Measurements from ENCODE around the gene ONECUT1.
"Not testable (repeated sequence)": the region's sequence is repeated elsewhere in the genome, so short reads cannot be mapped to it uniquely, and the experiment has no call there.

The ONECUT1 gene

DNA sequence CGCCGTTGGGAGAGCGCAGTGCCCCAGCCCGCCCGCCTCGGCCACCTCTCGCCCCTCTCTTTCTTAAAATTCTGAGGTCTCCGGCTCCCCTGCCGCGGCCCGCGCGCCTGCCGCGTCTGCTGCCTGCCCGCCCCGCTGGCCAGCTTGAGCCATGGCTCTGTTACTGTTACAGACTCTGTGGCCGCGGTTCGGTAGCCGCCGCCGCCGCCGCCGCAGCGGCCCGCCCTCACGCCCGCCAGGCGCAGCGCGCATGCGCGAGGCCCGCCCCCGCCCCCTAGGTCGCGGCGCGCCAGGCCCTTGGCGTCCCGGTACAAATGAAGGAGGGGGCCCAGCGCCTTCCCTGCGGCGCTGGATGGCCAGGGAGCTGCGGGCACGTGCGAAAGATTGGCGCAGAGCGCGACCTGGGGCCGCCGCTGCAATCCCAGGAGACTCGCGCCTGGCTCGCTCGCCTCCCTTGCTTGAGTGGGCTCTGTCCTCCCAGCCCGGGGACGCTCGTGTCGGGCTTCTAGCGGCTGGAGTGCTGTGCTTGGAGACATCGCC, at the start of gene ONECUT1:
ONECUT1 (minus strand) TSS at position 168 of the 540 bp plus-strand sequence. CDS start 452 bp downstream, outside the sequence.
- DNase-seq (ENCODE audit: low spot score) = peak; percentile 85

DNA sequence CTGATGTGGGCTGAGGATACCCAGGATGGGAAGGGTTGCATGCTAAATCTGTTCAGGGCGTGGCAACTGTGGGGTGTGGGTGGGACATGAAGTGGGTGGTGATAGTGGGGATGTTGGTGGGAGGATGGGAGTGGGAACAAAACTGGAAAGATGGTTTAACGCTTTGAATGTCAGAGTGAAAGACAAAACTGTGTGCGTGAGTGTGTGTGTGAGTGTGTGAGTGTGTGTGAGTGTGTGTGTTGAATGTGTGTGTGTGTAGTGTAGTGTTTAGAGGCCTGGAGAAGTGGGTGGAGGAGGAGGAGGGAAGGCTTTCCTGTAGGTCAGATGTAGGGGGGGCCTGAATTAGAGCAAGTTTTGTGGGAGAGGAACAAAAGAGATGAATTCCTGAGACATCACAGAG, 44.2 kb upstream of the ONECUT1 start:
- no peak for DNase-seq (ENCODE audit: low spot score)

DNA sequence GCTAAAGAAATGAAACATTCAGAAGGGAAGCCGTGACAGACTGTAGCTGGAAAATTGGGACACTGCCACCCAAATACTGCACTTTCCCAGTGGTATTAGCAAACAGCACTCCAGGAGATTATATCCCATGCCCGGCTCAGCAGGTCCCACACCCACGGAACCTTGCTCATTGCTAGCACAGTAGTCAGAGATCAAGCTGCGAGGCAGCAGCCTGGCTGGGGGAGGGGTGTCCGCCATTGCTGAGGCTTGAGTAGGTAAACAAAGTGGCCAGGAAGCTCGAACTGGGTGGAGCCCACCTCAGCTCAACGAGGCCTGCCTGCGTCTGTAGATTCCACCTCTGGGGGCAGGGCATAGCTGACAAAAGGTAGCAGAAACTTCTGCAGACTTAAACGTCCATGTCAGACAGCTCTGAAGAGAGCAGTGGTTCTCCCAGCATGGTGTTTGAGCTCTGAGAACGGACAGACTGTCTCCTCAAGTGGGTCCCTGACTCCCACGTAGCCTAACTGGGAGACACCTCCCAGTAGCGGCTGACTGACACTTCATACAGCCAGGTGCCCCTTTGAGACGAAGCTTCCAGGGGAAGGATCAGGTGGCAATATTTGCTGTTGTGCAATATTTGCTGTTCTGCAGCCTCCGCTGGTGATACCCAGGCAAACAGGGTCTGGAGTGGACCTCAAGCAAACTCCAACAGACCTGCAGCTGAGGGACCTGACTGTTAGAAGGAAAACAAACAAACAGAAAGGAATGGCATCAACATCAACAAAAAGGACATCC, 34.2 kb upstream of the ONECUT1 start:
- DNase-seq (ENCODE audit: low spot score) = not testable (repeated sequence)

DNA sequence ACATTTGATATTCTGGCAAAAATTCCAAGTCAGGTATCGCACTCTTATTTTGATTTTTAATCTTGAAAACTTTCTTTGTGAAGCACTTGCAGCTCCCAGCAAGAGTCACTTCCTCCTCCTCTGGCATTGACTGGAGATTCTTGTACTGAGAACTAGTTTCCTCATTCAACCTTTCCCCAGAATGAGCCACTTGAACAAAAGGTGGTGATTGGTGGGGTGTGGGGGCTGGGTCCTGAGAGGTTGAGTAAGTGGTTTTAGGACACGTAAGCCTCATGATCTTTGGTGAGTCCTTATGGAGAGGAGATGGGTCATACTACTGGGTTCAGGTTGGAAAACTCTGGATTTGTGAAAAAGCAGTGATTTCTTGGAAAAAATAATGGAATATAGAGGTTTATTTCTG, 32.3 kb upstream of the ONECUT1 start:
- no peak for DNase-seq (ENCODE audit: low spot score)

DNA sequence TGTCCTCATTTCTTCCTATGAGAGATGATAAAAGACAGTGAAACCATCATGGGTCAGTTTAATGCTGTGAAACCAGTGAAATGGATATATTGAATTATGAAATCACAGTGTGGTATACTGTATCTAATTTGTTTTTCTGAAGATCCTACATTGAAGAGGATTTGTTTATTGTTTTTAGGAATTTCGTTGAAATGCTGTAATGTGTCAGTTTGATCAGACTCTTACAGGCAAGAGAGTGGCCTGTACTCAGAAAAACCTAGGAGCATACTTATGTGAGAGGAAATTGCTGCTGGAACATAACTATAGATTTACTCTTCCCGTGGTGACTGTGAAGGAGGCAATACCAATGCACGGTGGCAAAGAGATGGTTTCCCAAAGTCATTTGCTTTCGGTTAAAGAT, 29.1 kb upstream of the ONECUT1 start:
- no peak for DNase-seq (ENCODE audit: low spot score)

DNA sequence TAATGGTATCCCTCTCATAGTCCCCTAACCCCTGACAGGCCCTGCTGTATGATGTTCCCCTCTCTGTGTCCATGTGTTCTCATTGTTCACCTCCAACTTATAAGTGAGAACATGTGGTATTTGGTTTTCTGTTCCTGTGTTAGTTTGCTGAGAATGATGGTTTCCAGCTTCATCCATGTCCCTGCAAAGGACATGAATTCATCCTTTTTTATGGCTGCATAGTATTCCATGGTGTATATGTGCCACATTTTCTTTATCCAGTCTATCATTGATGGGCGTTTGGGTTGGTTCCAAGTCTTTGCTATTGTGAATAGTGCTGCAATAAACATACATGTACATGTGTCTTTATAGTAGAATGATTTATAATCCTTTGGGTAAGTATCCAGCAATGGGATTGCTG, 25.8 kb upstream of the ONECUT1 start:
- not testable (repeated sequence) for DNase-seq (ENCODE audit: low spot score)

DNA sequence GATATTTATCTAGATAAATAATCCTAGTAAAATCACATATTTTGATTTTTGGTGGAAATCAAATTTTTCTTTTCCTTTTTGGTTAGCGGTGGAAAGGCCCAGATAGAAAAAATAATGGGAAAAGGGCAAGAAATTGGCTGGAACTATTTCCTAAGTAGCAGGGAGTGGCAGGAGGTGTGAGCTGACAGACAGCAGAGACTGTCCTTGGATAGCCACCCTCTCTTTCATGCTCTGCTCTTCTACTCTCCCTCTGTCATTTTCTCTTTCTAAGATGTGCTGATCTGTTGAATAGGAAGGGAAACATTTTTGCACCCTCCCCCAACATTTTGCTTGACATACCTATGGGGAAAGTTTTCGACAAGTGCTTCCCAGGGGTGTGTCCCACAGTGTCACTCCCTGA, 18.9 kb upstream of the ONECUT1 start:
- DNase-seq (ENCODE audit: low spot score) = no peak

DNA sequence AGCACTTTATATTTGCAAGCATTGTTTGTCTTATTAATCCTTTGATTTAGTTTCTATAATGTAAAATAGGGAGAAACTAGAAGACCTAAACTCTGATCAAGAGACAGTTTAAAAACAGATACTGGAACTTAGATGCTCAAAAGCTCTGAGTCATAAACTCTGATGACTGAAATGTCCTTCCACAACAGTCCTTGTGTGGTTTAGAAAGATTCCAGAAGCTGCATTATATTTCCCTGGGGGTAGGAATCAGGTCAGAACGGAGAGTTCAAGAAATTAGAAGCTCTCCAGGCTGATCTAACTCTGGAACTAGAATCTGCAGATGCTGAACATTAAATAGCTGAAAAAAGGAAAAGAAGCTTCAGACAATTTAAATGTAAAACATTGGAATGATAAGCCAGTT, 18.3 kb upstream of the ONECUT1 start:
- DNase-seq (ENCODE audit: low spot score) = no peak

DNA sequence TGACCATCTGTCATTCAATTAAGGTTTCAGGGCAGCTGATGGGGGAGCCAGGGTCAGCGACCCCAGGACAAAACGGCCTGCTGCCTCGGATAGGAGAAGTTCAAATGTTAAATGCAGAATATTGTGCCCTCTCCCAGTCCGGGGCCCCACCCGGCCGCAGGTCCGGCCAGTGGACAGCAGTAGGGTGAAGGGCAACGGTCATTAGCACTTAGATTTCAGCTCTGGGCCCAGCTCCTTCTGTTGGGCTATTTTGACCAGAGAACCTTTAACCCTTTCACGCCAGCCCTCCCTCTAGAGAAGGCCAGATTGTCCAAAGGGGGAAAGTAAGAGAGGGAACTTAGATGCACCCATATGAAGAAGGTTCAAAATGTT, 16.1 kb upstream of the ONECUT1 start:
- DNase-seq (ENCODE audit: low spot score) = no peak

DNA sequence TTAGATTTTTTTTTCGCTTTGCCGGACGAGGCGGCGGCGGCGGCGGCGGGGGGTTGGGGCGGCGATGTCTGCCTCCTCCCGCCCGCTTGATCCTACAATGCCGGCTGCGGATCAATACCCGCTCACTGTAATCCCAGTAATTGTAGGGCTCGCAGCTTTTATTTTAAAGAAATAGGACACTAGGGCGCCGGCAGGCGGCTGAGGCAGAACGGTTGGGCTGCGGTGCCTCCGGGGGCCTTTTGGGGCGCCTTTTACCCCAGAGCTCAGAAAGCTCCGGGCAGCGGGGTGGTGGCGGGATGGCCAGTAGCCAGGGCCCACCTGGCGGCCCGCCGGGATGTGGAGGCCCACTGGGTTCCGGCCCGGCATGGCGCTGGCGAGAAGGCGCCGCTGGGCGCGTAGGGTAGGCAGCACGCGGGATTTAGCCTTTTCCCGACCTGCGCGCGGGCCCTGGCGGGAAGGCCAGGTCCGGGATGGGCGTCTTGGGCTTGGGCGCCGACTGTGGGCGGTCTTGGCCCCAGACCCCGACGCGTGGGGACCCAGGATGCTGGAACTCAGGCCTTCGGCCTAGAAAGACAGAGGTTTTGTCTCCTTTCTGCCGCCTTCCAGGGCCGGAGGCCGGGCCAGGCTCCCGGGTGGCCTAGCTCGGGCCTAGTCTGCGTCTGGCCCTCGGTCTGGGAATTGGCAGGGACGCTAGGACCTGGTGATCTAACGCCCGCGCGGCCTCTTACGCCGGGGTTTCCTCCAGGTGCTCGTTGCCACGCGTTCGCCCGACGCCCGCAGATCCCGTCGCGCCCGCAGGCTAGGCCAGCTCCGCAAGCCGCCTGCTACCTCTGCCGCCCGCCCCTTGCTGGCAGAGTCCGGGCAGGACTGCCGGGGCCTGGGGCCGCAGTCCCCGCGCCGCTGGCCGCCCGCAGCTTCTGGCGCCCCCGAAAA, 15.5 kb upstream of the ONECUT1 start:
- DNase-seq (ENCODE audit: low spot score) = no peak

DNA sequence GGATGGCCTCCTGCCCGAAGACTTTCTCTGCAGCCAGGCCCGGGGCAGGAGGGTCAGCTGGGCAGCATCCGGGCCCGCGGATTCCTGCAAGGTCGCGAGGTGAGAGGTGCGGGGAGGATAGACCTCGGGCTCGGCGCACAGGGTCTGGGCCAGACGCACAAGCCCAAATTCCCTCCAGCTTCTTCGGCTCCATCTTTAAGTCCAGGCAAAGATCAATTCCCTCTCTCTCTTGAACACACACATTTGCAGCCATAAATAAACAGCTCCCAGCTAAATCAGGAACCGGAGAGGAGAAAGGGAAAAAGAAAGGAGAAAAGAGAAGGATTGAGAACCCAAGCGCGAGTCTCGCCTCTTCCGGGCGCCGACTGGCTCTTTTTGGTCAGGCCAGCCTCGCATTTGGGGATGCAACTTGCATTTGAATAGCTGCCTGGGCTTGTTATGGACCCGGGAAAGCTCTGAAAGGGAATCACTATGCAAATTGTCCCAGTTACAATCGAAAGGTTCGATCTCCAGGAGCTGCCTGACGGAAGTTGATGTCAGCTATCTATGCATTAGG, 14.5 kb upstream of the ONECUT1 start:
- DNase-seq (ENCODE audit: low spot score) = no peak

DNA sequence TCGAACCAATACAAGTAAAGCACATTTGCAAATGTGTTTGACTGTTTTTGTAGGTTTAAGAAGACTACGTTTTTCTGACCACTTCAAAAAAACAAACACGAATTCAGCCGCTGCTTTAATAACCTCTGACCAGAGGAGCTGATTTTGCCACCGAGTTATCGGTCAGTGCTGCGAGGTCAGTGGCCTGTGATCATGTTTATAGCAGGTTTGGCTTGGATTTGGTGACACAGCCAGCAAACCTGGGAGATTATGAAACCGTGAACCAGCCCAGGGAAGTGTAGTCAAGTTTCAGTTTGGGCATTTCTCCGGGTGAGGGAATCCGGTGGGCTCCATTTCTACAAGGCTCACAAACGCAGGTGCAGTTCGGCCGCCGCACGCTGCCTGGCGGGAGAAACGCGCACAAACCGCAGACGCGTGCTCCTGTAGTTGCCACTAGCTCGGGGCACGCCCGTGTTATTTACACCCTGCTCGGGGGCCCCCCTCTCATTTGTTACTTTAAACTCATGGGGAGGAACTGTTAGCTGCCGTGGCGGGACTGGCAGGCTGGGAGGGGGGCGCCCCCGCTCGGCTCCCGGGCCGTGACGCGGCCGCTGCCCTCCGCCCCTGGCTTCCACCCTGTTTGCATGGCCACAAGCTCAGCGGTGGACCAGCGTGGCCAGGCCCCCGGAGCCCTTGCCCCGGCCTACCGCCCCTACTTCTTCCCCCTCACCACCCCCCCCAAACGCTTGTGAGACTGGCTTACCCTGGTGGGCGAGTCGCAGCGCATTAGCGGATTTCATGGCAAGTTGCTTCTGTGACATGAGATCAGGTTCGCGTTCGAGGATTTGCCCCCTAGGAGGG, 13.6 kb upstream of the ONECUT1 start:
- no peak for DNase-seq (ENCODE audit: low spot score)

DNA sequence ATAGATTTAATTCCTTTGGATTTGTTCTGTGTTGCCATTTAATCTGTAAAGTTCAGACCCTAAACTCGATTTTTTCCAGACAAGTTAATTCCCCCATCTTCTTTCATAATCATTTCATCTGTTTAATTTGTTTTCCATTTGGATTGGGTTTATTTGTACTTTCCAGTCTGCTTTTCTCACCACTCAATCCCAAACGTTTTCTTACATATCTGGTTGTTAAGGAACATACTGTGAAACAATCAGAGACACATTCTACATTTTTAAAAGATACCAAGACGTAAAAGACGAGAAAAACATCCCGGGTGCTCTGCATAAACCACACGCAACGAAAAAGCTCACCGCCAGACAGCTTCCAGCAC, 13.0 kb upstream of the ONECUT1 start:
- DNase-seq (ENCODE audit: low spot score) = no peak

DNA sequence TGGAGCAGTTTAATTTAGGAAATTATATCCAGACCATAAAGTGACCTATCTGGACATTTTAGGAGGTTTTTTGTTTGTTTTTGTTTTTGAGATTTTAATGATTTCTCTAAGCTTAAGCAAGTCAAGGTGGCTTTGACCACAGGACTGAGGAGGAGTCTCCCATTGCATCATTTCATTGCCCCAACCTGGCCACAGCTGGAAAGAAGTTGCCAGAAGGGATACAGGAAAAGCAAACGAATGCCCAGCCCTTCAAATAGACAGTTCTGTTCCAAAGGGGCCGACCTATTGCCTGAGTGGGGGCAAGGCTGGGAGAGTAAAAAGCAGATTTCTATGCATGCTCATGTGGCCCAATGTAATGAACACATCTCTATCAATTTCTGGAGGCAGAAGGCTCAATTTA, 12.0 kb upstream of the ONECUT1 start:
- DNase-seq (ENCODE audit: low spot score) = no peak

DNA sequence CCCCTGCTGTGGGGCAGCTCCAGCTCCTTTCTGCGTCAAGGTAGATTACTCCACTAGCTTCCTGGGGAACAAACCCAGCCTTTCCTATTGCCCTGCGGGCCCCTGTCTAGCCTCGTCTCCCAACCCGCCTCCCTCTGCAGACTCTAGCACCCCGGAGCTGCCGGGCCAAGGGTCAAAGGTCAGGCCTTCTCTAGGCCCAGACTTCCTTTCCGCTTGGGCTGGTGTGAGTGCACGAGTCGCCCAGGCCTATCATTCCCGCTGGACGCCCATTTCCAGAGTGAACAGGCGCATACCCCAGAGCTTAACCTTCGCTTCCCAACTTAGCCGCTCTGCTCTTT, 11.6 kb upstream of the ONECUT1 start:
- DNase-seq (ENCODE audit: low spot score) = no peak

DNA sequence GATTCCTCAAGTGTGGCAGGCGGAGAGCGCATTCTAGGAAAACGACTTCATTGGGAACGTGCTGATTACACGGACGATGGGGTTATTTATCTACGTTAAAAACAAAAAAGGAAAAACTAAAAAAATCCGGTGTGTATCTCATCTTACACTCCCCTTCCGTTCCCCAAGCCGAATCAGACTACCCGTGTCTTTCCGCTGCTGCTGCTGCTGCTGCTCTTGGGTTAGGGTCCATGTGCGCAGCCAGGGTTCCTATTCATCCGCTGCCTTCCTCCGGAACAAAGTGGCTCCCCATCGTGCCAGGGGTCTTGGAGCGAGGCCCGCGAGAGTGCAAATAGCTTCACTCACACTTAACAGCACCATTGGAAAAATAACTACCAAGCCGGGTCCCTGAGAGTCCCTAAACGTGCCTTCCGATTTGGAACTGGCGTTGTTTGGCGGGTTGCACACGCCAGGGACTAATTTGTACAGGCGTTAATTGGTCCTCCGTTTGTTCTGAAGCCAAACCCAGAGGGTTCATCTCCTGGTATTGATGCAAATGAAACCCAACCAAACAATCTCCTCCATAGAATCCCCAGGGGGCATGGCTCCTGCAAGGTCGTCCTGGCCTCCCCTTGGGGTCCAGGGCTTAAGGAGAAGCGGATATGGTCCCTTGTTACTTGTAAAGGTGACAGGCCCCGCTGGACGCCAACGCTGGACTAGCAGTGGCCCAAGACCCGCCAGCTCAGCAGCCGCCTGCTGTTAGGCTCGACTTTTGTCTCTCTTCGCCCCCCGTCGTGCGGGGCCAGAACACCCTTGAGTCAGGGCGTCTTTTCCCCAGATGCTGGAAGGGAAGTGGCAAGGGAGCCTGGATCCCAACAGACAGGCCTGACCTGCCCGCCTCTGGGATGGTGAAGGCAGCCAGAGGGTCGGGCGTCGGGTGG, 11.0 kb upstream of the ONECUT1 start:
- no peak for DNase-seq (ENCODE audit: low spot score)

DNA sequence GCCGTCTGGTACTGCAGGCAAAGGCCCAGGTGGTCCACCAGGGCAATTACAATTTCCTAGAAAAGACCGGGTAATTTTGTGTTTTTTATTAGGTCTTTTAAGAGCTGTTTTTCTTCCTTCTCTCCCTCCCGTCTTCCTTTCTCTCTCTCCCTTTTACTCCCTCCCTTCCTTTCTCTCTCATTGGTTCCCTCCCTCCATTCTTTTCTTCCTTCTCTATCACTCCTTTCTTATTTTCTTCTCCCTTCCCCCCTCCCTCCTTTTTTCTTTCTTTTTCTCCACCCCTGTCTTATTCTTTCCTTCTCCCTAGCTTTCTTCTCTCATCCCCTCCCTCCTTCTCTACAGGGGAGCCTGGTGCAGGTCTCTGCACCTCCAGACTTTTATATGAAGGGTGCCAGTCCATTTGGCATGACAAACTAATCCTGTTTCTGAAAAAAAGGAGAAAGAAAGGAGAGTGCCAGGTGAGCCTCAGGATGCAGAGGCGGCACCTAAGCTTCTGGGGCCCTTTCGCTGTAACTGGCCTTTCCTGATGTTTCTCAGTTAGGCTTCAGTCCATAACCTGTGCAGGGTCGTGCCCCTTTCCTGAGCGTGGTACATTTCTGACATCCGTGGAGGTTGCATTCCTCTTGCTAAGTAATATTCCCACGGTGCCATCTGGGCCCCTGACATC, 9.1 kb upstream of the ONECUT1 start:
- DNase-seq (ENCODE audit: low spot score) = no peak

DNA sequence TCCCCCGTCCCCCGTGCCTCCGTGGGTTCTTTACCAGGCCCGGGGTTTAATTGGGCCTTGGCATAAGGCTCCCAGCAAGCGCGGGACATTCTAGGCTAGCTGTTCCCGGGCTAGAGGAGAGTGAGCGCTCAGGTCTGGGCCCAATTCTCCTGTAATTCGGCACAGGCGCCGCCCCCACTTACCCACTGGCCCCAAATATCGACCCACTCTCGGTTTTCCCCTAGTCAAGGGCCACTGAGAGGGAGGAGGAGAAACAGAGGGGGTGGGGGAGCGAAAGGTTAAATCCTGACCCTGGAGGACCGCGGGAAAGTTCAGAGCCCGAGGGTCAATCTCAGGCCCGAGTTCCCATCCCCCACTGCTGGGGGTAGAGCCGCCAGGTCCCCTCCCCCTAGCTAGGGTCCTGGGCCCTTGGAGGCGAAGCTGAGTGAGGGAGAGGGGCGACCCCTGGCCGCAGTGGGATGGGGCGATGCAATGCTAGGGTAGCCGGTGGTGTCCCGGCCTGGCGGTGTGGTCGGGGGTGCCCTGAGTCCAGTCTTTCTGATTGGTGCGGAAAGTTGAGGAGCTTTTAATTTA, 8.5 kb upstream of the ONECUT1 start:
- DNase-seq (ENCODE audit: low spot score) = no peak

DNA sequence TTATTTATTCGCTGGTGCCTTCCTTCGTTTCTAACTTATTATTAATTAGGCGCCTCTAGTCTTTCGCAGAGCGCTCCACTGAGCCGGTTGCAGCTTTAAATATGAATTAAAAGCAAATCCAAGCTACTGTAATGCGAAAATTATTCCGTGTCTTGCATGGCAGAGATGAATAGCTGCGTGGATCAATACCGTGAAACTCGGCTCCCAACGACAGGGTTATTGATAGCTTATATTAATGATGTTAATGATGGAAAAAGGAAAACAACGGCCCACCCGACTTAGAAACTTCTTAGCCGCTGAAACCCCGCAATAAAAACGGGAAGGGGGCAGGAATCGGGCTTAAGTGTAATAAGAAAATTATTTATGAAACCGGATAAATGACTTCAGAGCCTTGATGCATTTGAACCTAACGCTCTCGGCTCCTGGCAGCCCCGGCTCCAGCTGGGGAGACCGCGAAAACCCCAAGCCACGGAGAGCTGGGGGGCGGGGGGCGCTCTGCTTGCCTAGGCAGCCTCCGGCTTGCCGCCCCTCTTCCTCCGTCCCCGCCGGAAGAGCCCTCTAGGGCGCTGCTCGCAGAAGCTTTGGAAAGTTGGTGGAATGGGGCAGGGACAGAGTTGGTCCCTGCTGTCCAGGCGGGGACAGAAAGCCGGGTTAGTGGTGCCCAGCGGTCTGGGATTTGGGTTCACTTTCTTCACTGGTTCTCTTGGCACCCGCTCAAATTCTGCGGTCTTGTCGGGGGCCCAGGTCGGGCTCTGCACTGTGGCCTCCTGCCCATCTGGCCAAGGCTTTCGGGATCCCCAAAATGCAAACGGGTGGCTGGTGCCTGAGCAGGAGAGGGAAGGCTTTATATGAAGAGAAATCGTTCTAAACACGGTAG, 7.7 kb upstream of the ONECUT1 start:
- DNase-seq (ENCODE audit: low spot score) = no peak

Data from germinal center (tissue), 1 donor.